ENCODE measurements around the gene HOXB3. TPM values are rescaled to one million over a fixed set of nuclear protein-coding genes. Genes with fewer than 3 reads are reported as not detected.

The HOXB3 gene
- total RNA-seq, 2 experiments from 2014 or later = 8.2 to 10.3 TPM

DNA sequence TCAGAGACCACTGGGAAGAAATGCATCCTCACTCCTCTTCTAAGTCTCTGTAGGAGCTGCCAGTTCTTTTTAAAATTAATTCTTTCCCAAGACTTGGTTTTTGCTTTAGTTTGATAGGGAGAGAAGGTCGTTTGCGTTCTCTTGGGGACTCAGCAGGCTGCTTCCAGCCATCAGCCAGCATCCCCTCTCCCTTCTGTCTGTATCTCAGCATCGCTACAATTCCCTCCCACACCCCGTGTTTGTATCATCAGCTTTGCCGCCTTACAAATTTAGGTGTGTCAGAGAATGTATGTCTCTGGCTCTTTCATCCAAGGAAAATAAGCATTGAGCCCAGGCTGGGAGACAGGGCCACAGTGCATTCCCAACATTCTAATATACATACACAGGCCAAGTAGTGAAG is 9.3 kb upstream of the HOXB3 start:
- Mint-ChIP-seq H3K4me1 (ENCODE audit: low read depth) (peaks cover 54% of the 10 kb centered on the region), H3K27ac (no peak overlapping the region), H3K27me3 (ENCODE audit: low read depth) (peaks cover 86% of the 10 kb centered on the region), H3K4me3 (no peak overlapping the region), H3K9me3 (ENCODE audit: insufficient read depth) (no peaks in the 10 kb centered on the region), H3K36me3 (ENCODE audit: low read depth) (no peaks in the 10 kb centered on the region)
- POLR2A ChIA-PET = no interaction called here
- no peak for ATAC-seq
- CTCF ChIA-PET = interaction anchor here (1.5 to 1.9 kb wide), 2 partner anchors 10 to 11 kb away, joined by 4 read pairs; no protein-coding TSS in a partner anchor
- no peak for DNase-seq

DNA sequence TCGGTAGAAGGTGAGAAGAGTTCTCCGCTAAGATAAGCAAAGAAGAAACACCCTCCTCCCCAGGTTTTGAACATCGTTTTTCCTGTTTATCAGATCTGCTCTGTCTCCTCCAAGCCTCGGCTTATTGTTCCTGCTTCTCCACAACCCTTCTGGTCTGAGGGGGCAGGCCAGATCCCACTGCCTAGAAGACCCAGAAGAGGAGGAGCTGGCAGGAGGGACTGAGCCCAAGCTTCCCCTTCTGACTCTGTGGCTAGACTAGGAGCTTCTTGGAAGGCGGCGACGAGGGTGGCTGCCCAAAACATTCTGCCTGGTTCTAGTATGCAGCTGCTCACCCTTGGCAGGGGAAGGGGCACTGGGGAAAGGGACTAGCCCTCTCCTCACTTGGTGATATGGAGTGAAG is 8.7 kb upstream of the HOXB3 start:
- CTCF ChIA-PET = interaction anchor here (1.1 to 1.9 kb wide), 4 partner anchors 10 to 291 kb away, joined by 3 to 4 read pairs (median 4); no protein-coding TSS in a partner anchor

DNA sequence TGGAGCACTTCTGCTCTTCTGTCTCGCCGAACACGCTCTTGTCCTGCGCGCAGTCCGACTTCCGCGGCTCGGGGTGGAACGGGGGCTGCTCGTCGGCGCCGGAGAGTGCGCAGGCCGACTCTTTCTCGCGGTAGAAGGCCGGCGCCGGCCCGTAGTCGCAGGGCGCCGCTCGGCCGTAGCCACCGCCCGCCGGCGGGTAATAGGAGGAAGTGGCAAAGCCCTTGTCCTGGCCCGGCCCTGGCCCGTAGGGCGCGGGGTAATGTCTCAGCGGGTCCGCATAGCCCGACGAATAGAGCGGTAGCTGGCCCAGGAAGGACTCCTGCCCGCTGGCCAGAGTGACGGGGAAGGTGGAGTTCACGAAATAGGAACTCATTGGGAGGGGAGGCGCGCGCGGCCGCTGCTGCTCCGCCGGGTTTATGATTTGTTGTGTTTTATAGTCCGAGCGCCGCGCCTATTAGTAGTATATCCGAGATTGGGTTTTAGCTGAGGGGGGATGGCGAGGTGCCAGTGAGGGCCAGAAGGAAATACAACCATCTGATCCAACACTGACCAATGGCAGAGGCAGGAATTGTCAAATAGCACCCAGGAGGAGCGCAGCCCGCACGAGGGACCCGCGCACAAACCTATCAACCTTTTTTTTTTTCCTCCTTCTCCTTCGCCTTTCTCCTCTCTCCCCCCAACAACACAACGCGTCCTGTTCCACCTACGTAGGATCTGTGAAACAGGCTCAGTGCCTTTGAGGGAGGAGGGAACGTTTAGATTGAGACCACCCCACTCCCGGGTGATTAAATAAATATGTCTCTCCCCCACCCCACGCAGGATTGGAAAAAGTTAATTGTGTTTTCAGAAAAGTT is 8.0 kb upstream of the HOXB3 start:
- H3K27ac Mint-ChIP-seq = no peak overlapping the region
- ChIA-PET CTCF (interaction anchor here (1.1 to 1.9 kb wide), 4 partner anchors 9 to 290 kb away, joined by 3 to 4 read pairs (median 4); no protein-coding TSS in a partner anchor), POLR2A (no interaction called here)
- H3K9me3 Mint-ChIP-seq (ENCODE audit: insufficient read depth) = no peaks in the 10 kb centered on the region
- H3K4me3 Mint-ChIP-seq = peak overlapping the region; percentile 71
- ATAC-seq (peak; percentile 47), DNase-seq (peak; percentile 54)
- H3K27me3 Mint-ChIP-seq (ENCODE audit: low read depth) = peaks cover 80% of the 10 kb centered on the region
- H3K36me3 Mint-ChIP-seq (ENCODE audit: low read depth) = no peaks in the 10 kb centered on the region
- H3K4me1 Mint-ChIP-seq (ENCODE audit: low read depth) = peaks cover 53% of the 10 kb centered on the region

More for the DNA sequence above, 8.7 kb upstream of the HOXB3 start:
- ATAC-seq (no peak), DNase-seq (no peak)
- Mint-ChIP-seq H3K4me3 (peak overlapping the region; percentile 71), H3K4me1 (ENCODE audit: low read depth) (peaks cover 53% of the 10 kb centered on the region), H3K27me3 (ENCODE audit: low read depth) (peaks cover 83% of the 10 kb centered on the region), H3K9me3 (ENCODE audit: insufficient read depth) (no peaks in the 10 kb centered on the region), H3K36me3 (ENCODE audit: low read depth) (no peaks in the 10 kb centered on the region), H3K27ac (no peak overlapping the region)
- POLR2A ChIA-PET = no interaction called here

DNA sequence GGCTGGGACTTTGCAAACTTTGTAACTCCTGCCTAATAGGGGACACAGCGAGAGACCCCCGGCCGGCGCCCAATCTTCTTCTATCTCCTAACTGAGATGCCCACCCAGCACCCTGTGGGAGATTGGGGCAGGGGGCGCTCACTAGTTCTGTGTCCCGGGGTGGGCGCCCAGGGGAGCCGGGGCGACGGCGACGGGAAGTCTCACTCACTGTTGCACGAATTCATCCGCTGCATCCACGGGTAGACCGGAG is 7.4 kb upstream of the HOXB3 start:
- ATAC-seq (no peak), DNase-seq (no peak)
- no peak overlapping the region for H3K27ac Mint-ChIP-seq
- H3K4me3 Mint-ChIP-seq = peak overlapping the region; percentile 71
- H3K36me3 Mint-ChIP-seq (ENCODE audit: low read depth) = no peaks in the 10 kb centered on the region
- H3K9me3 Mint-ChIP-seq (ENCODE audit: insufficient read depth) = no peaks in the 10 kb centered on the region
- CTCF ChIA-PET = interaction anchor here (1.4 to 1.6 kb wide), 2 partner anchors 289 to 338 kb away, joined by 3 to 5 read pairs; no protein-coding TSS in a partner anchor
- H3K4me1 Mint-ChIP-seq (ENCODE audit: low read depth) = peaks cover 54% of the 10 kb centered on the region
- POLR2A ChIA-PET = no interaction called here
- peaks cover 80% of the 10 kb centered on the region for H3K27me3 Mint-ChIP-seq (ENCODE audit: low read depth)

DNA sequence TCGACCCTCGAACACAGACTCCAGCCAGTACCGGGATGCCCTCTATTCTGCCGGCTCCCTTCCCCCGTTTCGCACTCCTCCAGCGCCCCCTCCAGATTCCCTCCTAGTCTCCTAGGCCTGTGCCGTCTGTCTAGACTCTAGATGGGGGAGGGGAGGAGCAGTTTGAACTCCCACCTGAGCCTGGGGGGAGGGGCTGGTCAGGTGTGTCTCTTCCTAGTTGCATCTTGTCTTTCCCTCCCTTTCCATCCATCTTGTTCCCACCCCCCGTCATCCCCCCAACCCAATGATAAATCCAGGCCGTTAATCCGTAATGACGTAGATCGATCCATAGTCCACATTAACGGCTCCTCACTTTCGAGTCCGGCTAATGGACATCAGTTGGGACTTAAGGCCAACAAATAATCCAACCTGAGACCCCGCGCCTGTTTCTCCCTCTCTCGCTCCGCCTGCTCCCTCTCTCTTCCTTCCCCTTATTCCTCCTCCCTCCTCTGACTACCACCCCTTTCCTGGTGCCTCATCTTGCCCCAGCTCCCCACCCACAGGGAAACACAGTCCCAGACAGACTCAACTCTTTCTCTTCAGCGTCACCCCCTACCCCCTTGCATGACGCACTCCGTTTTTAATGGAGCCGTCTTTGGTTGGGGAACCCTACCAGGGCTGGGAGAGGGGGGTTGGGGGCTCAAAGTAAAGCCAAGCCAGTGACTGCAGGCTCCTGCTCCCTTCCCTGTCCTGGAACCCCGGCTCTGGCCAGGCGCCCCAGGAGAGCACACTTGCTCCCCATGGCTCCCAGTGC is 6.9 kb upstream of the HOXB3 start:
- CTCF ChIA-PET = interaction anchor here (0.8 to 1.6 kb wide), 4 partner anchors 21 to 377 kb away, joined by 3 to 5 read pairs (median 3); no protein-coding TSS in a partner anchor
- POLR2A ChIA-PET = interaction anchor here (0.6 kb wide), 1 partner anchor 11 kb away, joined by 3 read pairs; no protein-coding TSS in a partner anchor
- Mint-ChIP-seq H3K27ac (no peak overlapping the region), H3K4me1 (ENCODE audit: low read depth) (peaks cover 50% of the 10 kb centered on the region), H3K9me3 (ENCODE audit: insufficient read depth) (no peaks in the 10 kb centered on the region), H3K36me3 (ENCODE audit: low read depth) (no peaks in the 10 kb centered on the region), H3K4me3 (peak overlapping the region; percentile 71), H3K27me3 (ENCODE audit: low read depth) (peaks cover 78% of the 10 kb centered on the region)
- DNase-seq = no peak
- ATAC-seq = no peak

DNA sequence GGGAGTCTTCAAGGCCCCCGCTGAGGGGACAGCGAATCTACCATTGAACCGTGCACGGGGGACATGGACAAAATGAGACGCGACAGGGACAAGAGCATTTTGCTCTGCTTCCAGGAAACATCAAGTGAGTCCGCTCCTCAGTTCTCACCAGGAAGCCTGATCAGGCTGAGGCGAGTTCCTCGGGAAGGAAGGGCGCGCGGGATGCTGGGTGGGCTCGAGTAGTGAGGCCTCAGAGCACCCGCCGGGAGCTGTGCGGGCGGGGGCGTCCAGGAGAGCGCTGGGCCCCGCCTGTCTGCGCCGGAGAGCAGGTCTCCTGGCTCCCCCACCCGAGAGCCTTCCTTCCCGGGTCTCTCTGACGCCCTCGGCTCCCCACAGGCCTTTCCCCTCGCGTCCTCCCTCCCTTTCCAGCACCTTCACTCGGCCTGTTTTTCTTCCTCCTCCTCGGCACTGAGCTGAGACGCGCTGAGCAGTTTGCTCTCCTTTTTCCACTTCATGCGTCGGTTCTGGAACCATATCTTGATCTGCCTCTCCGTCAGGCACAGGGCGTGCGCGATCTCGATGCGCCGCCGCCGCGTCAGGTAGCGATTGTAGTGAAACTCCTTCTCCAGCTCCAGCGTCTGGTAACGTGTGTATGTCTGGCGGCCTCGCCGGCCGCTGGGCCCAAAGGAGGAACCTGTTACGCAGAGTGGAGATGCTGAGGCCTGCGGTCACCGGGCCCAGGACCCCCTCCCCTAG is 6.1 kb upstream of the HOXB3 start:
- Mint-ChIP-seq H3K36me3 (ENCODE audit: low read depth) (no peaks in the 10 kb centered on the region), H3K4me1 (ENCODE audit: low read depth) (peaks cover 42% of the 10 kb centered on the region), H3K9me3 (ENCODE audit: insufficient read depth) (no peaks in the 10 kb centered on the region), H3K27ac (no peak overlapping the region), H3K4me3 (peak overlapping the region; percentile 71), H3K27me3 (ENCODE audit: low read depth) (peaks cover 82% of the 10 kb centered on the region)
- POLR2A ChIA-PET = interaction anchor here (0.6 kb wide), 1 partner anchor 12 kb away, joined by 3 read pairs; no protein-coding TSS in a partner anchor
- no peak for ATAC-seq
- CTCF ChIA-PET = interaction anchor here (0.8 to 5.3 kb wide), 8 partner anchors 17 to 377 kb away, joined by 3 to 60 read pairs (median 3); no protein-coding TSS in a partner anchor
- peak; percentile 50 for DNase-seq

DNA sequence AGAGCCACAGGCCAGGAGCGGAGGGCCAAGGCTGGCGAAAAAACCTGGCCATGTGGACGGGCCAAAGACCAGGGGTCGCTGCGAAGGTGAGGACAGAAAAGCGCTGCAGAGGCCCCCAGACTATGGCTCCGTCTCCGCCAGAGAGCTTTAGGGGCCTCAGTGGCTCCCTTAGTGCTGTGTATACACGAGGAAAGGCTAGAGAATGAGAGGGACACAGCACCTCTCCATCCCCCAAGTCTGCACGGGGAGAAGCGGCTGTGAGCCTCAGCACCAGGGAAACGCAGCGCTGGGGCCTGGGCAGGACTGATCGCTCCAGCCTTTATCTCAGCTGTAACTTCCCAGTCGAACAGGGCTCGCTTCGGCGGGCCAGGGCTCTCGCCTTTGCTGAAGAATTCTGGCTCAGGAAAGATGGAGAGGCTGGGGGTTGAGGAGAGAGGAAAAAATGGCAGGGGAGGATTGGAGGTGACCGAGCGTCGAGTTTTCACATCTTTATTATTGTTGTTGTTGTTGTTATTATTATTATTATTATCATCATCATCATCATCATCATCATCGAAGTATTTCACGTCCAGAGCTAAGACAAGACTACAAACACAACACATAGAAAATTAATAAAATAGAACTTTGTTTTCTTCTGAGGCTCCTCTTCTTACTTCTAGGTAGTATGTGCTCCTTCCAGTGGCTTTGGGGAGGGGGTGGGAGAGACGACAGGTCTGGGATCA is 5.4 kb upstream of the HOXB3 start:
- peaks cover 40% of the 10 kb centered on the region for H3K4me1 Mint-ChIP-seq (ENCODE audit: low read depth)
- H3K27me3 Mint-ChIP-seq (ENCODE audit: low read depth) = peaks cover 78% of the 10 kb centered on the region
- H3K27ac Mint-ChIP-seq = no peak overlapping the region
- CTCF ChIA-PET = interaction anchor here (0.9 to 5.3 kb wide), 11 partner anchors 17 to 401 kb away, joined by 3 to 60 read pairs (median 4); no protein-coding TSS in a partner anchor
- POLR2A ChIA-PET = interaction anchor here (0.6 kb wide), 1 partner anchor 241 kb away, joined by 3 read pairs; no protein-coding TSS in a partner anchor
- H3K9me3 Mint-ChIP-seq (ENCODE audit: insufficient read depth) = no peaks in the 10 kb centered on the region
- no peak for ATAC-seq
- no peaks in the 10 kb centered on the region for H3K36me3 Mint-ChIP-seq (ENCODE audit: low read depth)
- H3K4me3 Mint-ChIP-seq = no peak overlapping the region
- DNase-seq = no peak

DNA sequence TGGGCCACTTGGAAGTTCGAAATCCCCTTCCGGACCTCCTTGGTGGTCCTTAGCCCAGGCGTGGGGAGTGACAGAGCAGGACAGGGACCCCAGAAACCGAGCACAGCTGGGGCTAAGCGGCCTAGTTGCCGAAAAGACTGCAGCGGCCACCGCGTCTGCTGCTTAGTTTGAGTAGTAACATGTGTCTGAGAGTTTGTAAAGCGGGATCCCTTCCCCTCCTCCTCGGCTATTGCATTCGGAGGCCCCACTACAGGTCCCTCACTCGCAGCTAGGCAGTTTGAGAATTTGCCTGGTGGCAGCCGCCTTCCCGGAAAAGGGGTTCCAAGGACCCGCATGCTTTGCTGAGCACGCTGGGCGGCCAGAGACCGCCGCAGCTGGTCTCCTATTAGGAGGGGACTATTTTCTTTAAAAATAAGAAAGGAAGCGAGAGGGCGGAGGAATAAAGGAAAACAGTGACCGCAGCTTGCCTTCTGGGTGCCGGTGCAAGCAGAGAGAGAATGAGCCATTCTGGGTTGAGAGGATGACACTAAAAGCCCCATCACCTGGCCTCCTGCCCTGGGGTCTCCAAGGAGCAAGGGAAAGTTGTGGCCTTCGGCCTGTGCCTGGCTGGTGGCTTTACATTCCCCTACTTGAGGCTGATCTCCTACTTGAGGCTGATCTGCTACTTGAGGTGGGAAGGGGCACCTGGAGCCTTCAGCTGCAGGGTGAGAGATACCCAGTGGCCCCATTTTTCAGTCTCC is 4.7 kb upstream of the HOXB3 start:
- no peaks in the 10 kb centered on the region for H3K36me3 Mint-ChIP-seq (ENCODE audit: low read depth)
- no peak for ATAC-seq
- H3K4me3 Mint-ChIP-seq = no peak overlapping the region
- no peak for DNase-seq
- peaks cover 78% of the 10 kb centered on the region for H3K27me3 Mint-ChIP-seq (ENCODE audit: low read depth)
- ChIA-PET CTCF (interaction anchor here (0.9 to 5.3 kb wide), 12 partner anchors 11 to 514 kb away, joined by 3 to 60 read pairs (median 17); no protein-coding TSS in a partner anchor), POLR2A (no interaction called here)
- H3K27ac Mint-ChIP-seq = no peak overlapping the region
- peaks cover 43% of the 10 kb centered on the region for H3K4me1 Mint-ChIP-seq (ENCODE audit: low read depth)
- no peaks in the 10 kb centered on the region for H3K9me3 Mint-ChIP-seq (ENCODE audit: insufficient read depth)

DNA sequence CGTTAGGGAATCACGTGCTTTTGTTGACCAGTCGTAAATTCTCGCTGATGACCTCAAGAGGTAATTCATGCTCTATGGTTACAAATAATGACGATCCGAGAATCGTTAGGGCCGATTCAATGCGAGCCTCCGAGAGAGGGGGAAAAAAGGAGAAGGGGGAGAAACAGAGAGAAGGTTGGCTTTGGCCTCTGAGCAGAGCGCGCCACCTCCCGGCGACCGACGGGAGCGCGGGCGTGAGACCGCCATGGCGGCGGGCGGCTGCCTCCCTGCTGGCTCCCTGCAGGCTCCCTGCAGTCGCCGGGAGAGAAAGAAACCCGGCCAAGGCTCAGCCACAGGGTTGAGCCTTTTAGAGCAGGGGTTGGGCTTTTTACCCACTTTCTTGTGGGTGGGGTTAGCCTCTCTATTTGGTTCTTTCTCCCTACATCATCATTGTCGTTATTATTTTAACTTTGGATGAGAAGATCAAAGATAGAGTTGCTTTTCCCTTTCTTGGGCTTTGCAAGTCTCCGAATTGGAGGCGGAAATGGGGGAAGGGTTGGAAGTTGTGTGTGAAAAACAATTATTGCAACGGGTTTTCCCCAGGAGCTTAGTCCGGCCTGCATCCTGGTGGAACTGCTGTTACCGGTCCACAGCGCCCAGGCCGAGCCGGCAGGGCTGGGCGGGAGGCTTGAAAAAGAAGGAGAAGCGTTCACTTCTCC is 3.9 kb upstream of the HOXB3 start:
- H3K4me1 Mint-ChIP-seq (ENCODE audit: low read depth) = peaks cover 44% of the 10 kb centered on the region
- peak; percentile 86 for DNase-seq
- peak overlapping the region; percentile 76 for H3K4me3 Mint-ChIP-seq
- ChIA-PET POLR2A (no interaction called here), CTCF (interaction anchor here (0.8 to 5.3 kb wide), 51 partner anchors 11 to 623 kb away, joined by 3 to 60 read pairs (median 5); partner anchors contain the start of genes CDK5RAP3 and HOXB8)
- no peaks in the 10 kb centered on the region for H3K9me3 Mint-ChIP-seq (ENCODE audit: insufficient read depth)
- ATAC-seq = peak; percentile 65
- H3K27me3 Mint-ChIP-seq (ENCODE audit: low read depth) = peaks cover 76% of the 10 kb centered on the region
- H3K27ac Mint-ChIP-seq = peak overlapping the region; percentile 23
- H3K36me3 Mint-ChIP-seq (ENCODE audit: low read depth) = no peaks in the 10 kb centered on the region

All from activated CD8-positive, alpha-beta T cell treated with anti-CD3 and anti-CD28 coated beads, Interleukin-2, amount 10 ng/mL, durations not matched to agents 7 days and 5 days (primary cell).